Thoracic aorta (tissue), 2 donors: ENCODE measurements around the gene C1orf159. TPM values are rescaled to one million over a fixed set of nuclear protein-coding genes. Genes with fewer than 3 reads are reported as not detected.

Source experiments
- ATAC-seq: fragments of 150-250 bp; one replicate; pipeline ENCODE4 v1.8.0; 2017; ENCODE audit warnings: low read depth; ENCODE audit not compliant: insufficient number of reproducible peaks, low FRiP score
- DNase-seq: peaks from one replicate; pipeline ENCODE4 v3.0.0-alpha.2; 2020; ENCODE audit warnings: low spot score
- H3K27ac ChIP-seq, 2 donors: fragments of 200-600 bp; sonication (generic); 1 replicate in 1 of 2; 2 replicates in 1 of 2; pipeline ENCODE4 v1.5.1; 2016; ENCODE audit warnings: mild to moderate bottlenecking in 2 of 2, moderate library complexity in 2 of 2
- H3K27me3 ChIP-seq: fragments of 200-600 bp; sonication (generic); replicated peaks from 2 replicates; pipeline ENCODE4 v1.6.0; 2016; ENCODE audit warnings: mild to moderate bottlenecking; ENCODE audit not compliant: insufficient read depth
- H3K36me3 ChIP-seq: fragments of 200-600 bp; sonication (generic); one replicate; pipeline ENCODE4 v1.5.1; 2016
- H3K4me1 ChIP-seq, 2 donors: fragments of 200-600 bp; sonication (generic); 1 replicate in 1 of 2; 2 replicates in 1 of 2; pipeline versions ENCODE4 v1.5.1 to v1.6.0; 2016; ENCODE audit warnings: low read depth in 2 of 2, mild to moderate bottlenecking in 1 of 2; ENCODE audit not compliant: control insufficient read depth in 1 of 2
- H3K4me3 ChIP-seq: fragments of 200-600 bp; sonication (generic); 2 replicates; pipeline ENCODE4 v1.5.1; 2016; ENCODE audit warnings: mild to moderate bottlenecking
- H3K9me3 ChIP-seq: fragments of 200-600 bp; sonication (generic); 2 replicates; pipeline ENCODE4 v1.5.1; 2016
- CTCF ChIP-seq: fragments of 200-600 bp; sonication (generic); IDR thresholded peaks from one replicate; pipeline ENCODE4 v1.5.1; 2019; ENCODE audit warnings: antibody characterized with exemption
- total RNA-seq, 2 donors: library from RNA; depleted of rRNA; stranded (reverse); fragments of >200 nt; gene quantifications; one replicate each; pipeline versions ENCODE4 v1.1.0 to v1.2.3, GENCODE V29; 2016

Gene C1orf159
- total RNA-seq: 10 to 100 TPM; 10.8 to 21.2 TPM

- peak; percentile 96 for ATAC-seq
- no peaks in the 10 kb centered on the region for H3K36me3 ChIP-seq
- peak; percentile 95 for DNase-seq
Measured at GRCh38 chr1:1115786-1116700, at the start of gene C1orf159. C1orf159 (minus strand) TSS chr1:1116089; CDS start chr1:1091543, 24,546 bp downstream.

GRCh38 chr1:1165485-1165884 is 49.6 kb upstream of the C1orf159 start:
- no peak for DNase-seq
- no peak for TF ChIP-seq CTCF
- Histone ChIP-seq H3K4me3 (no peak overlapping the region), H3K36me3 (no peaks in the 10 kb centered on the region), H3K27ac (no peak overlapping the region), H3K4me1 (no peaks in the 10 kb centered on the region), H3K9me3 (no peaks in the 10 kb centered on the region), H3K27me3 (no peaks in the 10 kb centered on the region)
- ATAC-seq: no peak

More at GRCh38 chr1:1115786-1116700, at the start of gene C1orf159:
- Histone ChIP-seq H3K9me3 (no peaks in the 10 kb centered on the region), H3K27ac (peak within 1 kb of the TSS; percentile 49 to 65), H3K27me3 (no peaks in the 10 kb centered on the region), H3K4me1 (peaks cover 5 to 6% of the 10 kb centered on the region in 2 donors), H3K4me3 (peak within 1 kb of the TSS; percentile 99)
- no peak for TF ChIP-seq CTCF

GRCh38 chr1:1164701-1165451 is 49.0 kb upstream of the C1orf159 start:
- TF ChIP-seq CTCF: no peak
- Histone ChIP-seq H3K4me1 (no peaks in the 10 kb centered on the region), H3K36me3 (no peaks in the 10 kb centered on the region), H3K27ac (no peak overlapping the region), H3K27me3 (no peaks in the 10 kb centered on the region), H3K4me3 (no peak overlapping the region), H3K9me3 (no peaks in the 10 kb centered on the region)
- DNase-seq (no peak), ATAC-seq (no peak)

- TF ChIP-seq CTCF: no peak
- no peak for DNase-seq
- ATAC-seq: no peak
- Histone ChIP-seq H3K9me3 (no peaks in the 10 kb centered on the region), H3K27ac (no peak overlapping the region), H3K36me3 (no peaks in the 10 kb centered on the region), H3K27me3 (no peaks in the 10 kb centered on the region), H3K4me3 (no peak overlapping the region), H3K4me1 (no peaks in the 10 kb centered on the region)
Measured at GRCh38 chr1:1164361-1164700, 48.4 kb upstream of the C1orf159 start.

- H3K4me3 ChIP-seq: no peak overlapping the region
- H3K27ac ChIP-seq: no peak overlapping the region
- no peak for DNase-seq
- TF ChIP-seq CTCF: no peak
- ATAC-seq: no peak
- H3K4me1 ChIP-seq: peaks cover 3 to 4% of the 10 kb centered on the region in 2 donors
- H3K27me3 ChIP-seq: no peaks in the 10 kb centered on the region
- H3K9me3 ChIP-seq: no peaks in the 10 kb centered on the region
- H3K36me3 ChIP-seq: no peaks in the 10 kb centered on the region
Measured at GRCh38 chr1:1163538-1164070, 47.7 kb upstream of the C1orf159 start.
